ENCODE measurements around the gene LPCAT3. TPM values are rescaled to one million over a fixed set of nuclear protein-coding genes. Genes with fewer than 3 reads are reported as not detected.

LPCAT3 gene
- polyA plus RNA-seq, 1 donor (not counting 4 experiments of a cell fraction or from before 2014, with no cell fraction given) = 69.1 TPM

DNA sequence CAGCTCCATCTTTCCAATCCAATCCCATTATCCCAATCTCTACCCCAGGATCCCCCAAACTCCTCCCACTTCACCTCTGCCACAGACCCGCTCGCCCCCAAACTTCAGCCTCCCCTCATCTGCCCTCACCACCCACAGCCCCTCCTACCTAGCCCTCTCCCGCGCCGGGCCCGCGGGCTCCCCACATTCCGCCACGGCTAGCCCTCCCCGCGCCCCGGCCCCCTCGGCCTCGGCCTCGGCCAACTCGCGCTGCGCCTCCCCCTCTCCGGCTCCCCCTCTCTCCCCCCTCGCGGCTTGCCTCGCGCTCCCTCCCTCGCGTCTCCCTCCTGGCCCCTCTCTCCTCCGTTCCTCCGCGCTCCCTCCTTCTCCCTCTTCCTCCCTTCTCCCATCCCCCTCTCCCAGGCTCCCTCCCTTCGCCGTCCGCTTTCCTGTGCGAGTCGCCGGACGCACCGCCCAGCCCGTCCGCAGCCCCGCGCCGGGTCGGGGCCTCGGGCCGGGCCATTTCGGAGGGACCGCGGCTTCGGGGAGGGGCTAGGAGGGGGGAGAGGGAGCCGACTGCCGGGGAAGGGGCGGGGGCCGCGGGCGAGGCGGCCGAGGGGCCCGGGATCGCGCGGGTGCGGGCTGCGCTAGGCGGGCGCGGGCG lies 90.8 kb downstream of the LPCAT3 start, which contains the start of gene ATN1:
Gene ATN1 (plus strand): TSS at position 581 of the 643 bp plus-strand sequence. CDS start 6,043 bp downstream, outside the sequence.
- Histone ChIP-seq H3K27me3 (ENCODE audit: control insufficient read depth, extremely low read depth, insufficient read depth, low read length) (no peaks in the 10 kb centered on the region), H2AFZ (ENCODE audit: control insufficient read depth, low read length) (peak within 1 kb of the TSS; percentile 69), H4K20me1 (ENCODE audit: control insufficient read depth, extremely low read depth, insufficient read depth, low read length) (peaks cover 4% of the 10 kb centered on the region), H3K4me3 (ENCODE audit: control insufficient read depth in 2 of 3, extremely low read depth in 1 of 3, insufficient read depth in 2 of 3, low read depth in 1 of 3, low read length in 3 of 3) (peak within 1 kb of the TSS; percentile 69 to 91 (median 84)), H3K9me3 (ENCODE audit: control insufficient read depth, low read depth, low read length) (no peaks in the 10 kb centered on the region), H3K79me2 (ENCODE audit: control insufficient read depth, insufficient read depth, low read length) (peaks cover 42% of the 10 kb centered on the region), H3K9ac (ENCODE audit: control insufficient read depth, extremely low read depth, insufficient read depth, low read length) (peak within 1 kb of the TSS; percentile 83), H3K27ac (ENCODE audit: control insufficient read depth, insufficient read depth, low read length) (peak within 1 kb of the TSS; percentile 77), H3K4me1 (ENCODE audit: control insufficient read depth, extremely low read depth, insufficient read depth, low read length) (peaks cover 42% of the 10 kb centered on the region), H3K36me3 (ENCODE audit: control insufficient read depth in 2 of 2, extremely low read depth in 1 of 2, insufficient read depth in 2 of 2, low read length in 2 of 2) (peaks cover 0 to 3% of the 10 kb centered on the region in 2 experiments), H3K9me1 (ENCODE audit: control insufficient read depth, extremely low read depth, insufficient read depth, low read length) (peaks cover 3% of the 10 kb centered on the region), H3K4me2 (ENCODE audit: control insufficient read depth, extremely low read depth, insufficient read depth, low read depth, low read length) (peak within 1 kb of the TSS; percentile 95)
- no peak for DNase-seq (ENCODE audit: low read depth, low spot score)
- dilution Hi-C loops (cut with MboI; ENCODE audit: extremely low pct_ligation_motif_present, low sequenced_read_pairs) = no loop called here
- TF ChIP-seq, protein P1, sequence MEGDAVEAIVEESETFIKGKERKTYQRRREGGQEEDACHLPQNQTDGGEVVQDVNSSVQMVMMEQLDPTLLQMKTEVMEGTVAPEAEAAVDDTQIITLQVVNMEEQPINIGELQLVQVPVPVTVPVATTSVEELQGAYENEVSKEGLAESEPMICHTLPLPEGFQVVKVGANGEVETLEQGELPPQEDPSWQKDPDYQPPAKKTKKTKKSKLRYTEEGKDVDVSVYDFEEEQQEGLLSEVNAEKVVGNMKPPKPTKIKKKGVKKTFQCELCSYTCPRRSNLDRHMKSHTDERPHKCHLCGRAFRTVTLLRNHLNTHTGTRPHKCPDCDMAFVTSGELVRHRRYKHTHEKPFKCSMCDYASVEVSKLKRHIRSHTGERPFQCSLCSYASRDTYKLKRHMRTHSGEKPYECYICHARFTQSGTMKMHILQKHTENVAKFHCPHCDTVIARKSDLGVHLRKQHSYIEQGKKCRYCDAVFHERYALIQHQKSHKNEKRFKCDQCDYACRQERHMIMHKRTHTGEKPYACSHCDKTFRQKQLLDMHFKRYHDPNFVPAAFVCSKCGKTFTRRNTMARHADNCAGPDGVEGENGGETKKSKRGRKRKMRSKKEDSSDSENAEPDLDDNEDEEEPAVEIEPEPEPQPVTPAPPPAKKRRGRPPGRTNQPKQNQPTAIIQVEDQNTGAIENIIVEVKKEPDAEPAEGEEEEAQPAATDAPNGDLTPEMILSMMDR (optimal IDR thresholded peaks at IDR 0.05 in 1 of 3, IDR thresholded peaks at IDR 0.05 in 1 of 3, conservative IDR thresholded peaks at IDR 0.05 in 1 of 3; ENCODE audit: extremely low read depth in 1 of 3, insufficient read depth in 2 of 3, low read length in 3 of 3) = no peak
- TF ChIP-seq EZH2 (IDR thresholded peaks at IDR 0.05; ENCODE audit: low read length) = no peak
- FAIRE-seq = no peak

Small RNAs within 50 kb of the gene (small RNA-seq; reads per million reads assigned to genes)
- 0 reads per million in 3 experiments for gene AC006512.1 (ENCODE audit: insufficient read length in 3 of 3, low read depth in 3 of 3, low replicate concordance in 1 of 3)
- gene MIR141 (ENCODE audit: insufficient read length in 3 of 3, low read depth in 3 of 3, low replicate concordance in 1 of 3) = 734 to 224,518 (median 113,316) reads per million in 3 experiments
- gene MIR200C (ENCODE audit: insufficient read length in 3 of 3, low read depth in 3 of 3, low replicate concordance in 1 of 3) = 2,840 to 15,667 (median 11,525) reads per million in 3 experiments
- 0 reads per million in 3 experiments for gene RNU7-1 (ENCODE audit: insufficient read length in 3 of 3, low read depth in 3 of 3, low replicate concordance in 1 of 3)
- gene SCARNA12 (ENCODE audit: insufficient read length in 3 of 3, low read depth in 3 of 3, low replicate concordance in 1 of 3) = 0 to 0.75 (median 0.54) reads per million in 3 experiments

Other genes starting within 250 kb of the LPCAT3 start
- 0.09 to 0.14 TPM (median 0.09 TPM) in 3 replicates for gene LAG3, start 246.0 kb downstream of the LPCAT3 start, polyA plus RNA-seq
- 0.01 to 0.05 TPM in 2 of 3 replicates, not detected in the other for gene CD4, start 228.9 kb downstream of the LPCAT3 start, polyA plus RNA-seq
- gene GPR162, start 196.7 kb downstream of the LPCAT3 start, polyA plus RNA-seq = 0.05 to 0.10 TPM (median 0.09 TPM) in 3 replicates
- 3.9 to 5.7 TPM (median 4.2 TPM) in 3 replicates for gene P3H3, start 190.1 kb downstream of the LPCAT3 start, polyA plus RNA-seq
- 0.41 to 0.94 TPM (median 0.80 TPM) in 3 replicates for gene GNB3, start 177.6 kb downstream of the LPCAT3 start, polyA plus RNA-seq
- 2.1 to 16.9 TPM (median 15.0 TPM) in 3 replicates for gene CDCA3, start 167.2 kb downstream of the LPCAT3 start, polyA plus RNA-seq
- gene USP5, start 166.3 kb downstream of the LPCAT3 start, polyA plus RNA-seq = 58.3 to 84.1 TPM (median 67.2 TPM) in 3 replicates
- 1,218 to 2,229 TPM (median 1,551 TPM) in 3 replicates for gene TPI1, start 150.9 kb downstream of the LPCAT3 start, polyA plus RNA-seq
- gene SPSB2, start 145.2 kb downstream of the LPCAT3 start, polyA plus RNA-seq = 4.9 to 8.7 TPM (median 5.1 TPM) in 3 replicates
- gene LRRC23, start 113.7 kb downstream of the LPCAT3 start, polyA plus RNA-seq = 6.2 to 7.1 TPM (median 6.3 TPM) in 3 replicates
- gene ENO2, start 103.9 kb downstream of the LPCAT3 start, polyA plus RNA-seq = 0.87 to 1.7 TPM (median 1.1 TPM) in 3 replicates
- gene ATN1, start 90.5 kb downstream of the LPCAT3 start, polyA plus RNA-seq = 4.8 to 7.8 TPM (median 6.2 TPM) in 3 replicates
- gene RNU7-1, start 74.7 kb downstream of the LPCAT3 start, polyA plus RNA-seq = not detected in 3 replicates
- gene C12orf57, start 74.5 kb downstream of the LPCAT3 start, polyA plus RNA-seq = 121 to 211 TPM (median 137 TPM) in 3 replicates
- 18.7 to 21.0 TPM (median 19.7 TPM) in 3 replicates for gene PTPN6, start 67.1 kb downstream of the LPCAT3 start, polyA plus RNA-seq
- 225 to 270 TPM (median 244 TPM) in 3 replicates for gene PHB2, start 47.8 kb downstream of the LPCAT3 start, polyA plus RNA-seq
- gene EMG1, start 47.6 kb downstream of the LPCAT3 start, polyA plus RNA-seq = 61.6 to 104 TPM (median 76.9 TPM) in 3 replicates
- gene C1S, start 42.2 kb upstream of the LPCAT3 start, polyA plus RNA-seq = 1.9 to 6.0 TPM (median 2.6 TPM) in 3 replicates
- gene C1R, start 74.0 kb upstream of the LPCAT3 start, polyA plus RNA-seq = 2.8 to 8.0 TPM (median 3.2 TPM) in 3 replicates
- gene C1RL, start 90.7 kb upstream of the LPCAT3 start, polyA plus RNA-seq = 8.5 to 13.5 TPM (median 9.3 TPM) in 3 replicates
- gene RBP5, start 110.4 kb upstream of the LPCAT3 start, polyA plus RNA-seq = not detected in 3 replicates
- 12.8 to 21.6 TPM (median 15.2 TPM) in 3 replicates for gene CLSTN3, start 111.9 kb upstream of the LPCAT3 start, polyA plus RNA-seq
- 10.8 to 17.2 TPM (median 14.4 TPM) in 3 replicates for gene PEX5, start 171.2 kb upstream of the LPCAT3 start, polyA plus RNA-seq